Osteocyte (in vitro differentiated cells): ENCODE data around the gene GNMT. TPM values are rescaled to one million over a fixed set of nuclear protein-coding genes. Genes with fewer than 3 reads are reported as not detected.
"Not testable (repeated sequence)": the region's sequence is repeated elsewhere in the genome, so short reads cannot be mapped to it uniquely, and the experiment has no call there.

Source experiments
- DNase-seq: peaks from one replicate; pipeline ENCODE4 v3.0.0; 2021; ENCODE audit warnings: mixed read lengths; ENCODE audit not compliant: unreplicated experiment; ENCODE audit errors: extremely low spot score
- H3K27ac Mint-ChIP-seq: one replicate; pipeline ENCODE4 v1.8.0; 2021; ENCODE audit warnings: mild to moderate bottlenecking, mixed read lengths; ENCODE audit not compliant: unreplicated experiment
- H3K27me3 Mint-ChIP-seq: one replicate; pipeline ENCODE4 v1.8.0; 2021; ENCODE audit warnings: mixed read lengths; ENCODE audit not compliant: unreplicated experiment
- H3K36me3 Mint-ChIP-seq: one replicate; pipeline ENCODE4 v1.8.0; 2021; ENCODE audit warnings: mixed read lengths; ENCODE audit not compliant: unreplicated experiment
- H3K4me1 Mint-ChIP-seq: one replicate; pipeline ENCODE4 v1.8.0; 2021; ENCODE audit warnings: mixed read lengths; ENCODE audit not compliant: unreplicated experiment
- H3K4me3 Mint-ChIP-seq: one replicate; pipeline ENCODE4 v1.8.0; 2021; ENCODE audit warnings: mild to moderate bottlenecking, moderate library complexity, mixed read lengths; ENCODE audit not compliant: unreplicated experiment
- H3K9me3 Mint-ChIP-seq: one replicate; pipeline ENCODE4 v1.8.0; 2021; ENCODE audit warnings: mixed read lengths; ENCODE audit not compliant: unreplicated experiment
- CTCF ChIP-seq: fragments of 200-600 bp; sonication (generic); IDR thresholded peaks from 2 replicates; pipeline ENCODE4 v1.5.0; 2021; ENCODE audit warnings: antibody characterized with exemption, mild to moderate bottlenecking, moderate library complexity
- total RNA-seq: library from RNA; stranded (reverse); gene quantifications from 2 replicates; pipeline ENCODE4 v1.2.1, GENCODE V29; 2021

GNMT gene
- total RNA-seq, 1 donor from 2014 or later, result 0.97 TPM

- no peak for TF ChIP-seq CTCF
- no peak overlapping the region for H3K4me3 Mint-ChIP-seq
- no peaks in the 10 kb centered on the region for H3K27me3 Mint-ChIP-seq
- peaks cover 2% of the 10 kb centered on the region for H3K4me1 Mint-ChIP-seq
- no peak overlapping the region for H3K27ac Mint-ChIP-seq
- no peak for DNase-seq
- no peaks in the 10 kb centered on the region for H3K9me3 Mint-ChIP-seq
- H3K36me3 Mint-ChIP-seq, result peaks cover 21% of the 10 kb centered on the region
These were observed 22.8 kb upstream of the GNMT start for GRCh38 chr6:42937548-42938427.

DNA sequence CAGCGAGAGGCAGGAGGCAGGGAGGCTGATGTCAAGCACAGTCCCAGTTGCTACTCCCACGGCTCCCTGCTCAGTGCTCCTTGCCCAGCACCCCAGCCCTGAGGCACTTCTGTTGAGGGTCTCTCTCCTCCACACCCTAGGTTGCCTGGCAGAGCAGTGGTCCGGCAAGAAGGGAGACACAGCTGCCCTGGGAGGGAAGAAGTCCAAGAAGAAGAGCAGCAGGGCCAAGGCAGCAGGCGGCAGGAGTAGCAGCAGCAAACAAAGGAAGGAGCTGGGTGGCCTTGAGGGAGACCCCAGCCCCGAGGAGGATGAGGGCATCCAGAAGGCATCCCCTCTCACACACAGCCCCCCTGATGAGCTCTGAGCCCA lies 22.1 kb upstream of the GNMT start:
- H3K4me3 Mint-ChIP-seq, result no peak overlapping the region
- no peak for TF ChIP-seq CTCF
- no peaks in the 10 kb centered on the region for H3K9me3 Mint-ChIP-seq
- H3K36me3 Mint-ChIP-seq, result peaks cover 19% of the 10 kb centered on the region
- no peaks in the 10 kb centered on the region for H3K27me3 Mint-ChIP-seq
- H3K4me1 Mint-ChIP-seq, result no peaks in the 10 kb centered on the region
- H3K27ac Mint-ChIP-seq, result no peak overlapping the region
- DNase-seq, result no peak

- TF ChIP-seq CTCF, result no peak
- H3K36me3 Mint-ChIP-seq, result peaks cover 21% of the 10 kb centered on the region
- no peak overlapping the region for H3K27ac Mint-ChIP-seq
- H3K4me3 Mint-ChIP-seq, result no peak overlapping the region
- no peak for DNase-seq
- no peaks in the 10 kb centered on the region for H3K4me1 Mint-ChIP-seq
- no peaks in the 10 kb centered on the region for H3K27me3 Mint-ChIP-seq
- no peaks in the 10 kb centered on the region for H3K9me3 Mint-ChIP-seq
These were observed 21.4 kb upstream of the GNMT start for GRCh38 chr6:42938987-42939809.

GRCh38 chr6:42939810-42940167 lies 20.8 kb upstream of the GNMT start:
- no peak for DNase-seq
- TF ChIP-seq CTCF, result no peak
- no peak overlapping the region for H3K27ac Mint-ChIP-seq
- H3K9me3 Mint-ChIP-seq, result no peaks in the 10 kb centered on the region
- H3K36me3 Mint-ChIP-seq, result peaks cover 24% of the 10 kb centered on the region
- H3K27me3 Mint-ChIP-seq, result no peaks in the 10 kb centered on the region
- no peak overlapping the region for H3K4me3 Mint-ChIP-seq
- no peaks in the 10 kb centered on the region for H3K4me1 Mint-ChIP-seq

- no peak overlapping the region for H3K27ac Mint-ChIP-seq
- no peak for DNase-seq
These were observed 20.0 kb upstream of the GNMT start for GRCh38 chr6:42940493-42941045.

GRCh38 chr6:42941356-42941755 lies 19.2 kb upstream of the GNMT start:
- not testable (repeated sequence) for H3K4me1 Mint-ChIP-seq, DNase-seq, H3K27me3 Mint-ChIP-seq, H3K4me3 Mint-ChIP-seq, H3K9me3 Mint-ChIP-seq, H3K27ac Mint-ChIP-seq
- peaks cover 14% of the 10 kb centered on the region for H3K36me3 Mint-ChIP-seq

More at GRCh38 chr6:42940493-42941045, 20.0 kb upstream of the GNMT start:
- peaks cover 22% of the 10 kb centered on the region for H3K36me3 Mint-ChIP-seq
- H3K9me3 Mint-ChIP-seq, result no peaks in the 10 kb centered on the region
- H3K4me1 Mint-ChIP-seq, result no peaks in the 10 kb centered on the region
- no peak overlapping the region for H3K4me3 Mint-ChIP-seq
- H3K27me3 Mint-ChIP-seq, result no peaks in the 10 kb centered on the region
- TF ChIP-seq CTCF, result no peak
